Stimulated activated CD4-positive, alpha-beta T cell treated with anti-CD3 and anti-CD28 coated beads, Interleukin-15, amount 100 ng/mL, for 24 hours (primary cell): ENCODE results near the gene CARD19.
A peak's percentile ranks its signal among the peaks of the same experiment; 100 is the strongest.
"Not testable (repeated sequence)": the region's sequence is repeated elsewhere in the genome, so short reads cannot be mapped to it uniquely, and the experiment has no call there.

ENCODE experiments used
- DNase-seq: peaks from one replicate; pipeline ENCODE4 v3.0.0-alpha.2; 2020

CARD19 gene

GRCh38 chr9:93089024-93089423 is 7.0 kb upstream of the CARD19 start:
- no peak for DNase-seq

- no peak for DNase-seq
These were observed 6.5 kb upstream of the CARD19 start for GRCh38 chr9:93089481-93089991.

GRCh38 chr9:93090091-93090655 is 5.8 kb upstream of the CARD19 start:
- DNase-seq = no peak

GRCh38 chr9:93091056-93091452 is 5.0 kb upstream of the CARD19 start:
- no peak for DNase-seq

- DNase-seq = peak; percentile 83
These were observed 4.5 kb upstream of the CARD19 start for GRCh38 chr9:93091453-93092081.

- peak; percentile 1 for DNase-seq
These were observed 3.6 kb upstream of the CARD19 start for GRCh38 chr9:93092251-93092991.

- DNase-seq = peak; percentile 41
These were observed 2.7 kb upstream of the CARD19 start for GRCh38 chr9:93093127-93093876.

GRCh38 chr9:93093877-93094657 is 1.9 kb upstream of the CARD19 start:
- DNase-seq = no peak

GRCh38 chr9:93094658-93095204 is 1.3 kb upstream of the CARD19 start:
- DNase-seq = no peak

- DNase-seq = peak; percentile 100
These were observed 549 bp upstream of the CARD19 start for GRCh38 chr9:93095205-93096130.

GRCh38 chr9:93096811-93097382 is 880 bp downstream of the CARD19 start:
- no peak for DNase-seq

- DNase-seq = no peak
These were observed 1.6 kb downstream of the CARD19 start for GRCh38 chr9:93097511-93098201.

GRCh38 chr9:93098236-93098946 is 2.4 kb downstream of the CARD19 start:
- DNase-seq = peak; percentile 79

- DNase-seq = no peak
These were observed 3.7 kb downstream of the CARD19 start for GRCh38 chr9:93099551-93100275.

- DNase-seq = no peak
These were observed 4.2 kb downstream of the CARD19 start for GRCh38 chr9:93100276-93100636.

- DNase-seq = not testable (repeated sequence)
These were observed 5.1 kb downstream of the CARD19 start for GRCh38 chr9:93101086-93101485.

- DNase-seq = no peak
These were observed 9.6 kb downstream of the CARD19 start for GRCh38 chr9:93105620-93106019.

GRCh38 chr9:93107151-93107824 is 11.3 kb downstream of the CARD19 start:
- no peak for DNase-seq
